Stimulated activated CD4-positive, alpha-beta T cell treated with anti-CD3 and anti-CD28 coated beads, Interleukin-12 subunit alpha, Interleukin-12 subunit beta, amount 100 ng/mL, for 4 hours (primary cell): ENCODE results near the gene OR2V1.
"Not testable (repeated sequence)": the region's sequence is repeated elsewhere in the genome, so short reads cannot be mapped to it uniquely, and the experiment has no call there.

Experiments
- DNase-seq: peaks from one replicate; pipeline ENCODE4 v3.0.0-alpha.2; 2020

OR2V1 gene

DNA sequence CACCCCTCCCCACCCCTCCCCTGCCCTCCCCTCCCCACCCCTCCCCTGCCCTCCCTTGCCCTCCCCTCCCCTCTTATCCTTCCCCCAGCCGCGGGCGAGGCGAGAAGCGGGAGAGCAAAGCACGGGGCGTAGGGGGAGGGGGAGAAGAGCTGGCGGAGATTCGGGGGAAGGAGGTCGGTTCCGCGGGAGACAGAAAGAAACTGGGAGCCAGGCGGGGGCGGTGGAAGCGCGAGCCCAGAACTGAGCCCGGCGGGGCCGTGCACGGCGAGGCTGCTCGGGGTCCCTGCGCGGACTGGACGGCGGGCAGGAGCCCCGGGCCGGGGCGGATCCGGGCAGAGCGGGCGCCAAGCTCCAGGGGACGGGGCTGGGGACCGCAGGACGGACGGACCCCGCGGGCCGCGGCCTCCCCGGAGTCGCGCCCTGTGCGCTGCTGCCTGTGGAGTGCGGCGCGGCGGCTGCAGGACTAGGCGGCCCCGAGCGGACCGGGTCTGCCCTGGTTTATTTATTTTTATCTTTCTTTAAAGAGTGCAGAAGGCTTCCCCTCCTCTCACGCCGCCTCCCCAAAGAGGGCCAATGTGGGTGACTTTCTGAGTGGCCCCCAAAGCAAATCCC lies 29.8 kb downstream of the OR2V1 start:
- not testable (repeated sequence) for DNase-seq

DNA sequence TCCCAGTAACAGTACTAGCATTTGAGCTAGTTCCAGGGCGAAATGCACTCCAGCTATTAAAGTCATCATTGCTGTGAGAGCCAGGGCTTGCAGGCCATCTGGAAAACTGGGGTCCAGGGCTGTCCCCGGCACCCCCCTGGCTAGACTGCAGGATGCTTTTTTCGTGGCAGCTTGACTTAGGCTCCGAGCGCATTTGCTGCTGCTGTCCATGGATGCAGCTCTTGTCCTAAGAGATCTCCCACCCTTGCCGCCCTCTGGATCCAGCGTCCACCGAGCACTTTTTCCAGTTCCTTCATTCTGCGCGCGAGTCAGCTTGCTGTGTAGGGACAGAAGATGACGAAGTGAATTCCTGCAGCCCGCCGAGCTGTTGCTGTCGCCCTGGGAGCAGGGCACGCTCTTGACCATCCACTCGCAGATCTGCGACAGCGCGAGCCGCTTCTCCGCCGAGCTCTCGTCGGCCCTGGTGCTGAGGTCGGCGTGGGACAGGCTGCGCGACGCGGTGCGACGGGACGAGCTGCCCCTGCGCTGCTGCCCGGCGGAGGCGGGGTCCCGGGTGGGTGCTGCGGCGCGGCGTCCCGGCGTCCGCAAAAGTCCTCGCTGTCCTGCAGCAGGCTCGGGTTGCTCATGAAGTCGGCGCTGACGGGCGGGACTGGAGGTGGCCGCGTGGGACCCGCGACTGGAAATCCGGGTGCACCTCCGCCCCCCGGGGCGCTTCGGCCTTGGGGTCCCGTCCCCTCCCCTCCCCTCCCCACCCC lies 30.7 kb downstream of the OR2V1 start:
- no peak for DNase-seq

DNA sequence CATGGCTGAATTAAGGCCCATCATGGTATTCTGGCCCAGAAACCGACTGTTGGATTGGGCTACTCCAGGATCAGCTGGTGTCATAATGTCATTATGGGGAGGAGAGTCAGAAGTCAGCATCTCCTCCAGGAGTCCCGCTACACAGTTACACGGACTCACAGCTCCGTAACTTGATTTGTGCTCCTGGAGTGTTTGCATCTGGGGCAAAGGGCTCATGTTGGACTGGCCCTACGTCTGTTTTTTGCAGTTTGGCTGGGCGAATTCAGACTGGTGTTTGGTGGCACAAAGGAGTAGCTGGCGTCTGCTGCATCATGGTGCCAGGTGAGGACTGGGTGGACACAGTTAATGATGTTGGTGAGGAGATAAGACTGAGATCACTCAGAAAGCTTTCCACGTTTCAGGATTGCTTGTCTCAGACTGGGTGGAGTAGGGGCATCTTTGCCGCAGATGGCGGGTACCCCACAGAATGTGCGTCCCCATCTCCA lies 31.3 kb downstream of the OR2V1 start:
- no peak for DNase-seq

DNA sequence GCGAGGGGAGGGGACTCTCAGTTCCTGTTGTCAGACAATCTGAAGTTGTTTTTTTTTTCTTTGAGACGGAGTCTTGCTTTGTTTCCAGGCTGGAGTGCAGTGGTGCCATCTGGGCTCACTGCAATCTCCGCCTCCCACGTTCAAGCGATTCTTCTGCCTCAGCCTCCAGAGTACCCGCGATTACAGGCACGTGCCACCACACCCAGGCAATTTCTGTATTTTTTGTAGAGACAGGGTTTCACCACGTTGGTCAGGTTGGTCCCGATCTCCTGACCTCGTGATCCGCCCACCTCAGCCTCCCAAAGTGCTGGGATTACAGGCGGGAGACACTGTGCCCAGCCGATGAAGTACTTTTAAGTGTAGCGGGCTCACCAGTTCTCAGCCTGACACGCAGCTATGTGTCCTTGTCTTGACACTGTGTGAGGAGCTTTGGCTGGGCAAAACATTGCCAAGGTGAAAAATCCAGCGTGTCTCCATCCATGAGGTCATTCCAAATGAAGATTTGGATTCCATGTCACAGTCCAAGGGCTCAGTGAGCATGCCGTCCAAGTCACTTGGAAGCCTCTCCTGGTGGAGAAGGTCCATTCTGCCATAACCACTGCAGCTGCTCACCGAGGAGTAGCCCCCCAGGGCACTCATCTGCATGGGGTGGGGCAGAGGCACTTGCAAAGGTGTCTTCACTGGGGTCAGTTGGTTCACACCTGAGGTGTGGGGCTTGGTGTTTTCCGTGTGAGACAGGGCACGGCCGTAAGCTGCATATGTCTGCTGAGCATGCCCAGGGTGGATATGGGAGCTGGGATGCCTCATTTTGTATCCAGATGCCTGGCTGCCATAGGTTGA lies 32.0 kb downstream of the OR2V1 start:
- no peak for DNase-seq

DNA sequence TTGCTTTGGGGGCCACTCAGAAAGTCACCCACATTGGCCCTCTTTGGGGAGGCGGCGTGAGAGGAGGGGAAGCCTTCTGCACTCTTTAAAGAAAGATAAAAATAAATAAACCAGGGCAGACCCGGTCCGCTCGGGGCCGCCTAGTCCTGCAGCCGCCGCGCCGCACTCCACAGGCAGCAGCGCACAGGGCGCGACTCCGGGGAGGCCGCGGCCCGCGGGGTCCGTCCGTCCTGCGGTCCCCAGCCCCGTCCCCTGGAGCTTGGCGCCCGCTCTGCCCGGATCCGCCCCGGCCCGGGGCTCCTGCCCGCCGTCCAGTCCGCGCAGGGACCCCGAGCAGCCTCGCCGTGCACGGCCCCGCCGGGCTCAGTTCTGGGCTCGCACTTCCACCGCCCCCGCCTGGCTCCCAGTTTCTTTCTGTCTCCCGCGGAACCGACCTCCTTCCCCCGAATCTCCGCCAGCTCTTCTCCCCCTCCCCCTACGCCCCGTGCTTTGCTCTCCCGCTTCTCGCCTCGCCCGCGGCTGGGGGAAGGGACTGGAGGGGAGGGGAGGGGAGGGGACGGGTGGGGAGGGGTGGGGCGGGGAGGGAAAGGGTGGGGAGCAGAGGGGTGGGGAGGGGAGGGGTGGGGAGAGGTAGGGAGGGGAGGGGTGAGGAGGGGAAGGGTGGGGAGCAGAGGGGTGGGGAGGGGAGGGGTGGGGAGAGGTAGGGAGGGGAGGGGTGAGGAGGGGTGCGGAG lies 33.0 kb downstream of the OR2V1 start:
- DNase-seq = not testable (repeated sequence)

DNA sequence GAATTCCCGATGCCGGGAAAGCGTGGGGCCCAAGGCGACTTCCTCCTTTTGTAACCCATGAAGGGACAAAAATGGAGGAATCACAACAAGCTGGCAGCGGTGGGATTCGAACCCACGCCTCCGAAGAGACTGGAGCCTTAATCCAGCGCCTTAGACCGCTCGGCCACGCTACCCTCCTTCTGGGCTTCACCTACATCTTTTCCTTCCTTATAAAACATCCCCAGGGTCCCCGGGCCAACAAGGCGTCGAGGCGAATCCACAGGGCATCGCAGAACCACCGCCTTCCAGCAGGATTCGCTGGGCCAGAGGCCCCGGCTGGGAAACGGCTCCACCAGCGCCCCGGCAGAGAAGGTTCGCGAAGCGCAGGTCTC lies 33.6 kb downstream of the OR2V1 start:
- DNase-seq = not testable (repeated sequence)

DNA sequence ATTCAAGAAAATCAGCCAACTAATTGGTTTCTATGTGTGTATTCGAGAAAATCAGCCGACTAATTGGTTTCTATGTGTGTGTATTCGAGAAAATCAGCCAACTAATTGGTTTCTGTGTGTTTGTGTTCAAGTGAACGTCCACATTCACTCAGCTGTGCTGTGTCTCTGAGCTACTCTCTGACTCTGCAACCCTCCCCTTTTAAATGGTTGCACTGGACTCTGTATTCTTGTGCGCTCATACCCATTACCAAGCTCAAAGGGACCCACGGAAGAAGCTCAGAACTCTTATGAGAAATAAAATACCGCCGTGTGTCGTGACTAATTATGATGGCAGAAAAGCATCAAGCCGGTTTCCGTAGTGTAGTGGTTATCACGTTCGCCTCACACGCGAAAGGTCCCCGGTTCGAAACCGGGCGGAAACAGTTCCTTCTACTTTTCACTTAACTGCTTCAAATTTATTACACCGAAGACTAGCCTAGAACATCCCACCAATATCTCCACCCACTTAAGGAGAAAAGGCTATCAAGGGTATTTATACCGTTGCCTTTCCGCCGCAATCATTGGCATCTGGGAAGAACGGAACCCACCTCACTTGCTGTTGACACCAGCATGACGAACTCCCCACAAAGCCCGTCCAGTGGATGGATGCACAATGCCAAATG lies 34.1 kb downstream of the OR2V1 start:
- not testable (repeated sequence) for DNase-seq

DNA sequence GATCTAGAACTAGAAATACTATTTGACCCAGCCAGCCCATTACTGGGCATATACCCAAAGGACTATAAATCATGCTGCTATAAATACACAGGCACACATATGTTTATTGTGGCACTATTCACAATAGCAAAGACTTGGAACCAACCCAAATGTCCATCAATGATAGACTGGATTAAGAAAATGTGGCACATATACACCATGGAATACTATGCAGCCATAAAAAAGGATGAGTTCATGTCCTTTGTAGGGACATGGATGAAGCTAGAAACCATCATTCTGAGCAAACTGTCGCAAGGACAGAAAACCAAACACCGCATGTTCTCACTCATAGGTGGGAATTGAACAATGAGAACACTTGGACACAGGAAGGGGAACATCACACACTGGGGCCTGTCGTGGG lies 35.8 kb downstream of the OR2V1 start:
- DNase-seq = not testable (repeated sequence)

DNA sequence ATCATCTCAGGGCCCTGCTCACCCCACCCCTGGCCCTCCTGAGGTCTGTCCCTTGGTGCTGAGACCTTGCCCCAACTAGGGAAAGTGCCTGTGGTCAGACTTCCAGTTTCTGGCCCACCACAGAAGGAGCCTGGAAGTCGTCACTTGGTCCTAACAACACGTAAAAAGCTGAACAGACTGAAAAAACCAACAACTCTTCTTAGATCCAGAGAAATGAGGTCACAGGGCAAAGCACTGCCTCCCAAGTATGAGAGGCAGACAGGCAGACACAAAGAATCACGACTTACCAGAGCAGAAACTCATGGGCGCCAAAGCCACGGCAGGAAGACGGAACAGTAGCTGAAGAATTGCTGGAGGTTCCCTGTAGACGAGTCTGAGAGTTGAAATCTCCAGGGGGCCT lies 38.5 kb downstream of the OR2V1 start:
- no peak for DNase-seq

DNA sequence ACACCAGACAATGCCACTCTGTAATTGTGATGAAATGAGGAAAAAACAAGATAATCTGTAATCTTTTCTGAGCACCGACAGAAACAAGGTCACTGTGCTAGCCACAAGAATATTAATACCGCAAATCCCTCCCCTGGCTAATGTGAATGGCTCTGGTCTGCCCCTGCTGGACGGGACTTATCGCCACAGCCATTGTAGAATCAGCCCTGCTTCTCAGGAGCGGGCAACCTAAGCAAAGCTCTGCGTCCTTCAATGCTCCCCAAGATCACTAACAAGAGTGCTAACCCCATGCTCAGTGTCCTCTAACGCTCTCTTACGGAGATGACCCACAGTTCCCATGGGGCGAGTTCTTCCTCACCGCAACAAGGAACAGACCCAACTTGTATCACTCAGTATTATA lies 42.7 kb downstream of the OR2V1 start:
- no peak for DNase-seq

DNA sequence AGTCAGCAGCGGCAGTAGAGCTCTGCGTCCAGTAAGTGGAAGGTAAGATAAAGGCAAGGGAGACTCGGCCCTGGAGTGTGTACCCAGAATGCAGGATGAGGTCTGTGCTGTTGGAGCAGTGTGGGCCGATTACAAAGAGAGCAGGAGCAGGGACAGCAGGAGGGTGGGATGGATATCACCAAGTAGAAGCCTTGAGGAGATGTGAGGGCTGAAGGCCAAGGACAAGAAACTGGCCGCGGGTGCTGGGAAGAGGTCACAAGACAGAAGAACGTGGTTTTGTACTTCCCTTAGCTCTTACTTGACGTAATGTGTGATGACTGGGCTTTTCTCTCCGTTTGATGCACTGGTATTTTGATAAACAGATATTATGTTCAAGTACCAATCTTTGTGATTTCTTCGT lies 43.7 kb downstream of the OR2V1 start:
- DNase-seq = no peak

DNA sequence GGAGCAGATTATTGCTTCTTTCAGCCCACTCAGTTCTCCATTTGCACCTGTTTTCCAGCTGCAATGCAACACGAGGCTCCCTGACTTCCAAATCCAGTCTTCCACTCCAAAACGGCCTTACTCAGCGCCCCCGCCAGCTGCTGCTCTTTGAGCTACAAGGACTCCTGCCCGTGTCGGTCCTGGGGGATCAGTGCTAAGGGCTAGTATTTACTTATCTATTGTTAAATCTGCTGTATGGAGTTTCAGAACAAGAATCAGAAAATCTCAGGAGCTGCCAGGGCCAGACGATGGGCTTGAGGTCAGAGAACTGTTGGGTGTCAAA lies 44.1 kb downstream of the OR2V1 start:
- no peak for DNase-seq

DNA sequence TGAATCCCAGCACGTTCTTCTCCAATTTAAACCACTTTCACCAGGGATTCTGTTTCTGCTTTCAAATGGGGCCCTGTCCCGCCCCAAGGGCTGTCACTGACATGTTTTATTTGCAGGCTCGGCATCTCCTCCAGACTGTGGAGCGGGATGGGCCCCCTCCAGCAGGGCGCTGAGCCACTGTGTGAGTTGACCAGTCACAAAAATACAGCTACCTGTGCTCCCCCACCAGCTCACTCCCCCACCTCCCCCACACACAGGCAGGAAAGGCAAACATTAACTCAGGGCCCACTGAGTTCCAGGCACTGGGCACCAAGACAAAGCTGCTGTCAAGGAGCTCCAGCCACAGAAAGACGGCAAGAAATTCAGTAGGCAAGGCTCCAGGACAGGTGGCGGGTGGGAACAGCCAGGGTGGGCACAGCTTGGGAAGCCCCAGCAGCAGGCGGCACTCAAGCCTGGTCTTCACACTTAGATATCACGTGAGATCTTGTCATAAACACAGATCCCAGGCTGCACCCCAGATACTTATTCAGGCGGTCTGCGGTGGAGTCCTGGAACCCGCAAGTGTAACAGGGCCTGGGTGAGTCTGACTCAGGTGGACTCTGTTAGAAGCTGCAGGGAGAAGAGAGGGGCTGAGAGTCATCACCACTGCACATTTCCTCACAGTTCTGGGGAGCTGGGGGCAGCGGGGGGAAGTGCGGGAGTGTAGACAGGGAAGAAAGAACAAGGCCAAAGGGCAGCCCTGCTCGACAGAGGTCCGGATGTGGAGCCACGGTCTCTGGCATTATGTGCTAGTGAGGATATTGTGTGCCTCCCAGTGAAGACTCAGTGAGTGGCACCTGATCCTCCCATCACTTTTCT lies 44.7 kb downstream of the OR2V1 start:
- DNase-seq = no peak

DNA sequence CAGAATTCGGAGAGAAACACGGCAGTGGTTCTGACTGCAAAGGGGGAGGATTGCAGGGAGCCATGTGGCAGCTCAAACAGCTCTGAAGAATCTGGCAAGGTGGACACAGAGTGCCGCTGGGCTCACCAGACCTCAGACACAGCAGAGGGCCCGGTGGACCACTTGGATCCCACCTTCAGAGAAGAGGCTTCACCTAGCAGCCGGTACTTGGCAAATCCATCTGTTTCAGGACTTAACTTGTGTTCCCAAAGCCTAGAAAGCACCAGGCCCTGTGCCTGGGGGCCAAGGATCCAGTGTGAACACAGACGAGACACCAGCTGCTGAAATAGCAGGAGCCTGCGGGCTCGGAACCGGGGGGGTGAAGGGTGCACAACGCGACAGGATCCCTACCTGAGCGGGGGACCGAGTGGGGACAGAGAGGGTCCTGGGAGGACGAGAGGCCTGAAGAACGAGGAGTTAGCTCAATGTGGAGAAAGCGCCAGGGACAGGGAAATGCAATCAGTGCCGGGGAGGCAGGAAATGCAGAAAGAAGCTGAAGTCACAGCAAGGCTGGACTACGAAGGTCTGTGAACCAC lies 46.3 kb downstream of the OR2V1 start:
- DNase-seq = no peak

DNA sequence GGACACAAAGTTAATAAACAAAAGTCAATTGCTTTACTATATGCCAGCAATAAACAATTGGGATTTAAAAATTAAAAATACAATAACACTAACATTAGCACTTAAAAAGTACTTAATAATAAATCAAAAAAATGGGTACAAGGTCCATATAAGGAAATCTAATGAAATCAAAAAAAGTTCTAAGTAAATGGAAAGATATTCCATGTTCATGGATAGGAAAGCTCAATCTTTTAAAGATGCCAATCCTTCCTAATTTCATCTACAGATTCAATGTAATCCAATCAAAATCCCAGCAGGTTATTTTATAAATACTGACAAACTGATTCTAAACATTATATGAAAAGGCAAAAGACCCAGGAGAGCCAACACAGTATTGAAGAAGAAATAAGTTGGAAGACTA lies 49.0 kb downstream of the OR2V1 start:
- no peak for DNase-seq

DNA sequence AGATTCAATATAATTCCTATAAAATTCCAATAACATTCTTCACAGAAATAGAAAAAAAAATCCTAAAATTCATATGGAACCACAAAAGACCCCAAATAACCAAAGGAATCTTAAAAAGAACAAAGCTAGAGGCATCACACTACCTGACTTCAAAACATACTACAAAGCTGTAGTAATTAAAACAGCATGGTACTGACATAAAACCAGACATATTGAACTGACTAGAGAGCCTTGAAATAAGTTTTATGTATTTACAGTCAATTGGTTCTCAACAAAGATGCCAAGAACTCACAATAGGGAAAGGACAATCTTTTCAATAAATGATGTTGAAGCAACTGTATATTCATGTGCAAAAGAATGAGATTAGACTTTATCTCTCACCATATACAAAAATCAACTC lies 54.0 kb downstream of the OR2V1 start:
- no peak for DNase-seq
